HEK293 (cell line): ENCODE measurements around the gene EFHC1.

ENCODE experiments used
- CTCF ChIA-PET: fragments of 350-600 bp; formaldehyde crosslinking; extraction: SDS; loops from one replicate; lab custom pipeline; 2021; ENCODE audit warnings: antibody characterized with exemption; lab: Yijun Ruan, JAX
- POLR2A ChIA-PET: fragments of 300-600 bp; formaldehyde crosslinking; extraction: SDS; loops from one replicate; lab custom pipeline; 2020; ENCODE audit warnings: antibody characterized with exemption, inconsistent platforms; lab: Yijun Ruan, JAX
- H3K27ac ChIP-seq: fragments of 200-500 bp; sonication (Bioruptor generic); 2 replicates; pipeline ENCODE4 v1.5.1; 2014; ENCODE audit warnings: low read depth, low read length, control low read depth, inconsistent platforms; ENCODE audit errors: extremely low read depth
- H3K36me3 ChIP-seq, 2 experiments: fragments of 200-500 bp in 1 of 2; sonication (Bioruptor generic) in 1 of 2; 1 replicate in 1 of 2; 2 replicates in 1 of 2; pipeline ENCODE4 v1.5.1; 2014 to 2017; ENCODE audit warnings: inconsistent platforms in 2 of 2, low read length in 2 of 2; ENCODE audit not compliant: control insufficient read depth in 2 of 2, insufficient read depth in 1 of 2
- H3K4me1 ChIP-seq: fragments of 200-500 bp; sonication (Bioruptor generic); 2 replicates; pipeline ENCODE4 v1.5.1; 2014; ENCODE audit warnings: mild to moderate bottlenecking, low read length, inconsistent platforms; ENCODE audit not compliant: control insufficient read depth, insufficient read depth
- H3K4me3 ChIP-seq: 2 replicates; pipeline ENCODE4 v1.5.1; 2011; ENCODE audit warnings: low read depth, mild to moderate bottlenecking, control low read depth, low read length, moderate library complexity
- H3K9me3 ChIP-seq: fragments of 200-500 bp; sonication (Bioruptor generic); 2 replicates; pipeline ENCODE4 v1.5.1; 2014; ENCODE audit warnings: low read depth, low read length, inconsistent platforms; ENCODE audit not compliant: control insufficient read depth, insufficient read depth
- BCL6B ChIP-seq: fragments of 450-650 bp; formaldehyde crosslinking; IDR thresholded peaks from 2 replicates; pipeline ENCODE4 v1.5.1; 2017; ENCODE audit warnings: missing biosample characterization, missing genetic modification characterization
- SCRT1 ChIP-seq: fragments of 450-650 bp; formaldehyde crosslinking; IDR thresholded peaks from 2 replicates; pipeline ENCODE4 v1.5.1; 2016; ENCODE audit warnings: missing biosample characterization, missing genetic modification characterization, borderline replicate concordance
- TSHZ1 ChIP-seq: fragments of 450-650 bp; formaldehyde crosslinking; IDR thresholded peaks from 2 replicates; pipeline ENCODE4 v1.5.1; 2016; ENCODE audit warnings: missing biosample characterization, missing genetic modification characterization, borderline replicate concordance
- WT1 ChIP-seq: fragments of 450-650 bp; formaldehyde crosslinking; IDR thresholded peaks from 2 replicates; pipeline ENCODE4 v1.5.1; 2016; ENCODE audit warnings: missing biosample characterization, missing genetic modification characterization
- ZBTB48 ChIP-seq: fragments of 450-650 bp; formaldehyde crosslinking; IDR thresholded peaks from 2 replicates; pipeline ENCODE4 v1.5.1; 2016; ENCODE audit warnings: missing biosample characterization, missing genetic modification characterization
- ZNF146 ChIP-seq: fragments of 450-650 bp; formaldehyde crosslinking; IDR thresholded peaks from 2 replicates; pipeline ENCODE4 v1.5.1; 2016; ENCODE audit warnings: missing biosample characterization, missing genetic modification characterization
- ZNF221 ChIP-seq: fragments of 450-650 bp; formaldehyde crosslinking; IDR thresholded peaks from 2 replicates; pipeline ENCODE4 v1.5.1; 2017; ENCODE audit warnings: missing biosample characterization, missing genetic modification characterization, borderline replicate concordance
- ZNF24 ChIP-seq: fragments of 450-650 bp; formaldehyde crosslinking; IDR thresholded peaks from 2 replicates; pipeline ENCODE4 v1.5.1; 2016; ENCODE audit warnings: missing biosample characterization, missing genetic modification characterization
- ZNF280D ChIP-seq: fragments of 450-650 bp; formaldehyde crosslinking; IDR thresholded peaks from 2 replicates; pipeline ENCODE4 v1.5.1; 2016; ENCODE audit warnings: missing biosample characterization, missing genetic modification characterization
- ZNF335 ChIP-seq: fragments of 450-650 bp; formaldehyde crosslinking; conservative IDR thresholded peaks from 2 replicates; pipeline ENCODE4 v1.5.1; 2016; ENCODE audit warnings: missing biosample characterization, missing genetic modification characterization
- ZNF529 ChIP-seq: fragments of 450-650 bp; formaldehyde crosslinking; IDR thresholded peaks from 2 replicates; pipeline ENCODE4 v1.5.1; 2017; ENCODE audit warnings: missing genetic modification characterization, missing biosample characterization; ENCODE audit not compliant: insufficient replicate concordance
- ZNF580 ChIP-seq: fragments of 450-650 bp; formaldehyde crosslinking; IDR thresholded peaks from 2 replicates; pipeline ENCODE4 v1.5.1; 2016; ENCODE audit warnings: missing biosample characterization, missing genetic modification characterization
- ZNF626 ChIP-seq: fragments of 450-650 bp; sonication (Bioruptor Pico); formaldehyde crosslinking; IDR thresholded peaks from 2 replicates; pipeline ENCODE4 v1.5.1; 2018; ENCODE audit warnings: missing biosample characterization, missing genetic modification characterization, inconsistent platforms
- ZNF629 ChIP-seq: fragments of 450-650 bp; formaldehyde crosslinking; IDR thresholded peaks from 2 replicates; pipeline ENCODE4 v1.5.1; 2017; ENCODE audit warnings: missing biosample characterization, missing genetic modification characterization
- ZNF654 ChIP-seq: fragments of 450-650 bp; formaldehyde crosslinking; IDR thresholded peaks from 2 replicates; pipeline ENCODE4 v1.5.1; 2016; ENCODE audit warnings: low read depth, missing biosample characterization, missing genetic modification characterization
- ZNF664 ChIP-seq: fragments of 450-650 bp; formaldehyde crosslinking; IDR thresholded peaks from 2 replicates; pipeline ENCODE4 v1.5.1; 2016; ENCODE audit warnings: missing biosample characterization, missing genetic modification characterization
- ZNF768 ChIP-seq: fragments of 450-650 bp; formaldehyde crosslinking; IDR thresholded peaks from 2 replicates; pipeline ENCODE4 v1.5.1; 2018; ENCODE audit warnings: missing biosample characterization, mild to moderate bottlenecking, missing genetic modification characterization

Gene EFHC1

GRCh38 chr6:52489881-52490280, 69.7 kb downstream of the EFHC1 start (continued):
- no peak for TF ChIP-seq BCL6B
- no peak for TF ChIP-seq ZNF335 (tag by site-specific recombination)
- no peak for TF ChIP-seq ZNF768
- TF ChIP-seq WT1 (tag by site-specific recombination), result no peak
- TF ChIP-seq ZNF280D, result no peak
- no peak for TF ChIP-seq ZNF626

GRCh38 chr6:52491203-52492069, 71.3 kb downstream of the EFHC1 start:
- CTCF ChIA-PET, result interaction anchor here (1.2 to 1.5 kb wide), 2 partner anchors 171 to 324 kb away, joined by 3 to 6 read pairs; no protein-coding TSS in a partner anchor
- no peak overlapping the region for H3K4me3 ChIP-seq

GRCh38 chr6:52493669-52494068, 73.5 kb downstream of the EFHC1 start:
- TF ChIP-seq ZBTB48 (tag by site-specific recombination) (peak; percentile 17; the same call in 1 of the 2 replicates), ZNF221 (tag by site-specific recombination) (no peak)
- H3K4me3 ChIP-seq, result no peak overlapping the region
- no peaks in the 10 kb centered on the region for H3K9me3 ChIP-seq
- peaks cover 0 to 10% of the 10 kb centered on the region in 2 experiments; a peak in 1 of 3 replicates for H3K36me3 ChIP-seq
- peaks cover 10% of the 10 kb centered on the region for H3K4me1 ChIP-seq
- CTCF ChIA-PET, result interaction anchor here (0.8 to 1.6 kb wide), 4 partner anchors 9 to 104 kb away, joined by 3 to 5 read pairs (median 4); no protein-coding TSS in a partner anchor
- POLR2A ChIA-PET, result interaction anchor here (0.6 kb wide), 1 partner anchor 77 kb away, joined by 3 read pairs; no protein-coding TSS in a partner anchor
- H3K27ac ChIP-seq, result no peak overlapping the region

More at GRCh38 chr6:52491203-52492069, 71.3 kb downstream of the EFHC1 start:
- peaks cover 4% of the 10 kb centered on the region; the same call in 1 of the 2 replicates for H3K4me1 ChIP-seq
- TF ChIP-seq ZNF24 (tag by site-specific recombination) (no peak), ZNF580 (tag by site-specific recombination) (no peak), ZNF529 (tag by site-specific recombination) (no peak)
- TF ChIP-seq, all 188 proteins: peak for 0
- Histone ChIP-seq H3K36me3 (peaks cover 0 to 10% of the 10 kb centered on the region in 2 experiments; a peak in 1 of 3 replicates), H3K9me3 (no peaks in the 10 kb centered on the region), H3K27ac (no peak overlapping the region)
- POLR2A ChIA-PET, result no interaction called here

DNA sequence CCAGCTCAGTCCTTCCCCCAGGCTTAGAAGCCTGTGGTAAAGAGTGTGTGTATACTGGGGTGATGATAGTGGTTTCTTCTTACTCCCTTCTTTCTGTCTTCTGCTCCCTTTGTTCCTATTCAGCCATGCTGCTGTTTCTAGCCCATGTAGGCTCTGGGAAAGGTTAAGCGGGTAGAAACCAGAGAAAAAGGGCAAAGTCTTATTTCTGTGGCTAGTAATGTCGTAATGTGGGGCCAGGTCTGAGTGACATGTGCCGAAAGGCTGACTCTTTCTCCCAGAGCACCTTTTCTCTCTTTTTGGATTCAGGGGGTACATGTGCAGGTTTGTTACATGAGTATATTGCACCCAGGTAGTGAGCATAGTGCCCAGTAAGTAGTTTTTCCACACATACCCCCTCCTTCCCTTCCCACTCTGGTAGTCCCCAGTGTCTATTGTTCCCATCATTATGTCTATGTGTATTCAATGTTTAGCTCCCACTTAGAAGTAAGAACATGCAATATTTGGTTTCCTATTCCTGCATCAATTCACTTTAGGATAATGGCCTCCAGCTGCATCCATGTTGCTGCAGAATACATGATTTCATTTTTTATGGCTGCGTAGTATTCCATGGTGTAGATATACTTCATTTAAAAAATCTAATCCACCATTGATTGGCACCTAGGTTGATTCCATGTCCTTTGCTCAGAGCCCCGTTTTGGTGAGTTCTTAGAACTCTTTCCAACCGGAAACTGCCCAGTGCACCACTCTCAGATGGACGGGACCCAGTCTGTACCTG, 74.3 kb downstream of the EFHC1 start:
- peaks cover 10% of the 10 kb centered on the region for H3K4me1 ChIP-seq
- TF ChIP-seq ZNF629 (tag by site-specific recombination) (no peak), SCRT1 (no peak), ZNF654 (tag by site-specific recombination) (no peak), ZNF146 (tag by site-specific recombination) (peak; percentile 98), ZNF664 (tag by site-specific recombination) (peak; percentile 97), TSHZ1 (tag by site-specific recombination) (no peak), ZNF580 (tag by site-specific recombination) (peak; percentile 80)

More for the DNA sequence above, 74.3 kb downstream of the EFHC1 start:
- ChIA-PET CTCF (interaction anchor here (1.1 to 1.8 kb wide), 4 partner anchors 8 to 87 kb away, joined by 3 to 10 read pairs (median 6); no protein-coding TSS in a partner anchor), POLR2A (no interaction called here)
- H3K36me3 ChIP-seq, result peaks cover 0 to 10% of the 10 kb centered on the region in 2 experiments; a peak in 1 of 3 replicates
- no peak overlapping the region for H3K27ac ChIP-seq
- H3K9me3 ChIP-seq, result no peaks in the 10 kb centered on the region
- no peak overlapping the region for H3K4me3 ChIP-seq
